Caco-2 (cell line): ENCODE results near the gene GRM4. TPM values are rescaled to one million over a fixed set of nuclear protein-coding genes. Genes with fewer than 3 reads are reported as not detected.

ENCODE experiments used
- BruUV-seq: library from RNA; stranded (reverse); fragments of 400-500 nt; replicated peaks from 2 replicates; lab custom pipeline; 2021; lab: Mats Ljungman, UMichigan
- CTCF ChIA-PET: fragments of 300-600 bp; sonication (Branson Sonifier 250); formaldehyde crosslinking; loops from one replicate; lab custom pipeline; 2022; ENCODE audit warnings: antibody characterized with exemption; lab: Charles Lee
- POLR2A ChIA-PET: fragments of 300-600 bp; sonication (Branson Sonifier 250); formaldehyde crosslinking; loops from one replicate; lab custom pipeline; 2022; ENCODE audit warnings: antibody characterized with exemption; lab: Charles Lee
- DNase-seq, 2 experiments: peaks; one replicate each; pipeline versions ENCODE4 v3.0.0 to v3.0.0-alpha.2; 2020 to 2022
- H3K27me3 ChIP-seq: replicated peaks from 2 replicates; pipeline ENCODE4 v1.6.0; 2011; ENCODE audit warnings: low read length; ENCODE audit not compliant: control insufficient read depth, insufficient read depth
- H3K36me3 ChIP-seq: 2 replicates; pipeline ENCODE4 v1.5.1; 2011; ENCODE audit warnings: low read length; ENCODE audit not compliant: control insufficient read depth, insufficient read depth
- H3K4me1 ChIP-seq: fragments of 250-450 bp; sonication (Bioruptor Pico); 2 replicates; pipeline ENCODE4 v1.5.1; 2020; ENCODE audit warnings: mild to moderate bottlenecking
- H3K4me3 ChIP-seq: 2 replicates; pipeline ENCODE4 v1.5.1; 2011; ENCODE audit warnings: low read depth, mild to moderate bottlenecking, control low read depth, low read length
- H3K9me3 ChIP-seq: fragments of 250-450 bp; sonication (Bioruptor Pico); 2 replicates; pipeline ENCODE4 v1.5.1; 2020; ENCODE audit warnings: mild to moderate bottlenecking, moderate library complexity
- H3K27ac Mint-ChIP-seq: one replicate; pipeline ENCODE4 v1.8.0; 2022; ENCODE audit warnings: mixed read lengths; ENCODE audit not compliant: unreplicated experiment
- H3K27me3 Mint-ChIP-seq: one replicate; pipeline ENCODE4 v1.8.0; 2022; ENCODE audit warnings: mixed read lengths; ENCODE audit not compliant: insufficient read depth, unreplicated experiment
- H3K36me3 Mint-ChIP-seq: one replicate; pipeline ENCODE4 v1.8.0; 2022; ENCODE audit warnings: mild to moderate bottlenecking, mixed read lengths; ENCODE audit not compliant: insufficient read depth, unreplicated experiment
- H3K4me1 Mint-ChIP-seq: one replicate; pipeline ENCODE4 v1.8.0; 2022; ENCODE audit warnings: low read depth, mixed read lengths; ENCODE audit not compliant: unreplicated experiment
- H3K4me3 Mint-ChIP-seq: one replicate; pipeline ENCODE4 v1.8.0; 2022; ENCODE audit warnings: mild to moderate bottlenecking, moderate library complexity, mixed read lengths; ENCODE audit not compliant: unreplicated experiment
- H3K9me3 Mint-ChIP-seq: one replicate; pipeline ENCODE4 v1.8.0; 2022; ENCODE audit warnings: mixed read lengths; ENCODE audit not compliant: unreplicated experiment
- CTCF ChIP-seq, 2 experiments: fragments of 200-600 bp in 1 of 2; IDR thresholded peaks; 1 replicate in 1 of 2; 2 replicates in 1 of 2; pipeline versions ENCODE4 v1.5.1 to v1.8.0; 2011 to 2022; ENCODE audit warnings: antibody characterized with exemption in 1 of 2, control low read depth in 1 of 2, inconsistent platforms in 1 of 2, low read depth in 1 of 2, low read length in 1 of 2, mild to moderate bottlenecking in 1 of 2, moderate library complexity in 1 of 2; ENCODE audit not compliant: insufficient read depth in 1 of 2, severe bottlenecking in 1 of 2, unreplicated experiment in 1 of 2
- intact Hi-C: fragments of 100-400 bp; cut with micrococcal nuclease; formaldehyde crosslinking; loops from one replicate; pipeline ENCODE4 v1.10.0; 2022; ENCODE audit not compliant: unreplicated experiment
- total RNA-seq: library from RNA; stranded (reverse); gene quantifications from 2 replicates; pipeline ENCODE4 v1.2.3, GENCODE V29; 2022

GRM4 gene
- total RNA-seq, 1 experiment from 2014 or later, result 0.09 TPM

GRCh38 chr6:34177181-34177591 lies 31.3 kb upstream of the GRM4 start:
- Histone ChIP-seq H3K4me1 (no peaks in the 10 kb centered on the region), H3K9me3 (no peaks in the 10 kb centered on the region), H3K36me3 (no peaks in the 10 kb centered on the region), H3K27me3 (no peaks in the 10 kb centered on the region), H3K4me3 (no peak overlapping the region)
- no TSS peak for BruUV-seq
- Mint-ChIP-seq H3K4me3 (no peak overlapping the region), H3K9me3 (no peaks in the 10 kb centered on the region), H3K36me3 (no peaks in the 10 kb centered on the region), H3K4me1 (no peaks in the 10 kb centered on the region), H3K27ac (no peak overlapping the region), H3K27me3 (peaks cover 4% of the 10 kb centered on the region)
- intact Hi-C loops, result no loop called here
- no peak for DNase-seq
- ChIA-PET CTCF (no interaction called here), POLR2A (no interaction called here)
- no peak for TF ChIP-seq CTCF (IDR thresholded peaks at IDR 0.05; ENCODE audit: insufficient read depth in 1 of 2, low read depth in 1 of 2, low read length in 1 of 2, severe bottlenecking in 1 of 2, unreplicated experiment in 1 of 2)

- H3K4me1 ChIP-seq, result no peaks in the 10 kb centered on the region
- CTCF ChIA-PET, result no interaction called here
These were observed 30.6 kb upstream of the GRM4 start for GRCh38 chr6:34176261-34177031.

GRCh38 chr6:34174846-34175399 lies 29.0 kb upstream of the GRM4 start:
- H3K27ac Mint-ChIP-seq, result no peak overlapping the region
- no peak for TF ChIP-seq CTCF (IDR thresholded peaks at IDR 0.05; ENCODE audit: insufficient read depth in 1 of 2, low read depth in 1 of 2, low read length in 1 of 2, severe bottlenecking in 1 of 2, unreplicated experiment in 1 of 2)
- Histone ChIP-seq H3K4me1 (no peaks in the 10 kb centered on the region), H3K4me3 (no peak overlapping the region), H3K27me3 (no peaks in the 10 kb centered on the region), H3K9me3 (no peaks in the 10 kb centered on the region), H3K36me3 (no peaks in the 10 kb centered on the region)
- H3K4me3 Mint-ChIP-seq, result no peak overlapping the region
- BruUV-seq, result no TSS peak
- ChIA-PET CTCF (no interaction called here), POLR2A (no interaction called here)
- no peaks in the 10 kb centered on the region for H3K4me1 Mint-ChIP-seq
- no peak for DNase-seq
- H3K27me3 Mint-ChIP-seq, result peaks cover 7% of the 10 kb centered on the region
- intact Hi-C loops, result no loop called here
- H3K9me3 Mint-ChIP-seq, result no peaks in the 10 kb centered on the region
- H3K36me3 Mint-ChIP-seq, result no peaks in the 10 kb centered on the region

More at GRCh38 chr6:34176261-34177031, 30.6 kb upstream of the GRM4 start:
- POLR2A ChIA-PET, result no interaction called here
- Mint-ChIP-seq H3K27ac (no peak overlapping the region), H3K9me3 (no peaks in the 10 kb centered on the region), H3K27me3 (peaks cover 4% of the 10 kb centered on the region), H3K36me3 (no peaks in the 10 kb centered on the region), H3K4me1 (no peaks in the 10 kb centered on the region), H3K4me3 (no peak overlapping the region)
- Histone ChIP-seq H3K27me3 (no peaks in the 10 kb centered on the region), H3K4me3 (no peak overlapping the region), H3K9me3 (no peaks in the 10 kb centered on the region), H3K36me3 (no peaks in the 10 kb centered on the region)
- BruUV-seq, result no TSS peak
- DNase-seq, result no peak
- intact Hi-C loops, result no loop called here
- no peak for TF ChIP-seq CTCF (IDR thresholded peaks at IDR 0.05; ENCODE audit: insufficient read depth in 1 of 2, low read depth in 1 of 2, low read length in 1 of 2, severe bottlenecking in 1 of 2, unreplicated experiment in 1 of 2)
